Cardiac fibroblast (primary cell): ENCODE measurements around the gene MAPK10.
"Not testable (repeated sequence)": the region's sequence is repeated elsewhere in the genome, so short reads cannot be mapped to it uniquely, and the experiment has no call there.

ENCODE experiments used
- DNase-seq, 2 donors: peaks; one replicate each; pipeline versions ENCODE4 v3.0.0 to v3.0.0-alpha.2; 2010; ENCODE audit warnings: low read depth in 2 of 2
- H3K4me3 ChIP-seq, 2 donors: replicated peaks in 1 of 2; 1 replicate in 1 of 2; 2 replicates in 1 of 2; pipeline ENCODE4 v1.5.1; 2011; ENCODE audit warnings: low read depth in 2 of 2, low read length in 2 of 2, mild to moderate bottlenecking in 2 of 2, moderate library complexity in 1 of 2
- TF ChIP-seq, protein P1 (sequence below): IDR thresholded peaks from one replicate; pipeline ENCODE4 v1.5.1; 2011; ENCODE audit warnings: low read depth, mild to moderate bottlenecking, low read length, inconsistent platforms

The MAPK10 gene

DNA sequence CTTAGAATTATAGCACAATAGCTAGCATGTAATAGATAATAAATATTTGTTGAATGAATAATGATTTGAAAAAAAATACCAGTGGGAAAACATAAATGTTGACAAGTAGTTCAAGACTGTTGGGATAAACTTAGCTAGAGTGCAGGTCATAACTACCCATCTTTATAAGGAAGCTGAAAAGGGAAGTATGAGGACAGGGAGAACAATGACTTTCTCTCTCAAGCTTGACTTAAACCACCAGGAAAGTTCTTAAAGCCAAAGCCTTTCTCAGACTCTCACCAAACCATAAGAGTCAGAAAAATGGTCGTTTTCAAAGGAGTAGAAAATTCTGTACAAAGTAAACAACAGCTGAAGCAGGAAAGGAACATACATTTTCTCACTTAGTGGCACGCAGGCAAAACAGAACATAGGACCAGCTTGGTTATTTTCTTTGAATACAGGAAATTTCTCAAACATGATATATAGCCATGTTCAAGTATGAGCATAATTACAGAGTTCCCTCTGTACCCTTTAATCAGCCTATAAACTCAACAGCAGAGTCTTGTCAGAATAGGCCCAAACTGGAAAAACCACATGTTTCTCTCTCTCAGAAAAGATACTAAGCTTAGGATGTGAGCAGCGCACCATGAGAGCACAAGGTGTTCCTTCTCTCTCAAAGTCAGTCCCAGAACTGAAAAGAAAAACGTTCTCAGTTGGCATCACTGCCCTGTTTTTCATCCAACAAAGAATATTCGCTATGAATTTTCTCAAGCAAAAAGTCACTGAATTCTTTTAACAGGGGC is 28.7 kb downstream of the MAPK10 start:
- DNase-seq = no peak
- H3K4me3 ChIP-seq = no peak overlapping the region
- TF ChIP-seq, protein P1, sequence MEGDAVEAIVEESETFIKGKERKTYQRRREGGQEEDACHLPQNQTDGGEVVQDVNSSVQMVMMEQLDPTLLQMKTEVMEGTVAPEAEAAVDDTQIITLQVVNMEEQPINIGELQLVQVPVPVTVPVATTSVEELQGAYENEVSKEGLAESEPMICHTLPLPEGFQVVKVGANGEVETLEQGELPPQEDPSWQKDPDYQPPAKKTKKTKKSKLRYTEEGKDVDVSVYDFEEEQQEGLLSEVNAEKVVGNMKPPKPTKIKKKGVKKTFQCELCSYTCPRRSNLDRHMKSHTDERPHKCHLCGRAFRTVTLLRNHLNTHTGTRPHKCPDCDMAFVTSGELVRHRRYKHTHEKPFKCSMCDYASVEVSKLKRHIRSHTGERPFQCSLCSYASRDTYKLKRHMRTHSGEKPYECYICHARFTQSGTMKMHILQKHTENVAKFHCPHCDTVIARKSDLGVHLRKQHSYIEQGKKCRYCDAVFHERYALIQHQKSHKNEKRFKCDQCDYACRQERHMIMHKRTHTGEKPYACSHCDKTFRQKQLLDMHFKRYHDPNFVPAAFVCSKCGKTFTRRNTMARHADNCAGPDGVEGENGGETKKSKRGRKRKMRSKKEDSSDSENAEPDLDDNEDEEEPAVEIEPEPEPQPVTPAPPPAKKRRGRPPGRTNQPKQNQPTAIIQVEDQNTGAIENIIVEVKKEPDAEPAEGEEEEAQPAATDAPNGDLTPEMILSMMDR = no peak

DNA sequence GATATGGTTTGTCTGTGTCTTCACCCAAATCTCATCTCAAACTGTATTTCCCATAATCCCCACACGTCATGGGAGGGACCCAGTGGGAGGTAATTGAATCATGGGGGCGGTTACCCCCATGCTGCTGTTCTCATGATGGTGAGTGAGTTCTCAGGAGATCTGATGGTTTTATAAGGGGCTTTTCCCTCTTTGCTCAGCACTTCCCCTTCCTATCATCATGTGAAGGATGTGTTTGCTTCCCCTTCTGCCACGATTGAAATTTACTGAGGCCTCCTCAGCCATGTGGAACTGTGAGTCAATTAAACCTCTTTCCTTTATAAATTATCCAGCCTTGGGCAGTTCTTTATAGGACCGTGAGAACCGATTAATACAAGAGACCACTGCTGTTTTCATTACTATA is 29.4 kb downstream of the MAPK10 start:
- not testable (repeated sequence) for DNase-seq, H3K4me3 ChIP-seq

DNA sequence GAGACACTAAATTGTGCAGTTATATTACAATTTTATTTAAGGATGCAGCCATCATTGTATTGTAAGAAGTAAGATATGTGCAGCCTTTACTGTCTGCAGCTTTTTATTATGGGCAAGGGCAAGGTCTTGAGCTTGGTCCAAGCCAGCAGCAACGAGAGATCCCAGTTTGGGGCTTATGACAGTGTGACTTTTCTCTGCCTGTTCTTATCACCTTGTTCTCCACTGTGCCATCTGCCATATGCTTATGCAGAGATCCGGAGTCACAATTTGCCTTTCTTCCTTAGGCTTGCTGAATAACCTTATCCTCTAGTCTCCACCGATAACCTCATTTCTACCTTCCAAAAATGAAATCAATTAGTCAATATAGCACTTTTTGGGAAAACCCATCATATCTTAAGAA is 30.4 kb downstream of the MAPK10 start:
- H3K4me3 ChIP-seq = no peak overlapping the region
- DNase-seq = no peak
- TF ChIP-seq, protein P1 = no peak

DNA sequence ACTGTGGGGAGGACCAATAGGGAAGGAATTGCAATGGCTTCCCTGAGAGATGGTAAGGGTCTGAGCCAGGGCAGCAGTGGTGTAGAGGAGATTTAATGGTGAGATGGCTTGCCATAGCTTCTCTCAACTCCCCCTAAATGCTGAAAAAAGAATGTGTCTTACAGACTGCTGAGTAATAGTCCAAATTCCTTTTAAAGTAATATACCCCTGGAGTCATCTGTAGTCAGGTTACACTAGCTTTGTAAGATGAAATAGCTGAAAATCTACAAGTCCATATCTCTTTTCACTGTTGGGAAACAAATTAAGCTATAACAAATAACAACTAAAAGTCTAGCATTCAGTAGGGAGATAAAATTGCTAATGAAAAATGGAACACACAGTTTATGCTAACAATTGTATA is 33.5 kb downstream of the MAPK10 start:
- H3K4me3 ChIP-seq = no peak overlapping the region
- TF ChIP-seq, protein P1 = no peak
- DNase-seq = peak in 1 of 2 donors; percentile 34

DNA sequence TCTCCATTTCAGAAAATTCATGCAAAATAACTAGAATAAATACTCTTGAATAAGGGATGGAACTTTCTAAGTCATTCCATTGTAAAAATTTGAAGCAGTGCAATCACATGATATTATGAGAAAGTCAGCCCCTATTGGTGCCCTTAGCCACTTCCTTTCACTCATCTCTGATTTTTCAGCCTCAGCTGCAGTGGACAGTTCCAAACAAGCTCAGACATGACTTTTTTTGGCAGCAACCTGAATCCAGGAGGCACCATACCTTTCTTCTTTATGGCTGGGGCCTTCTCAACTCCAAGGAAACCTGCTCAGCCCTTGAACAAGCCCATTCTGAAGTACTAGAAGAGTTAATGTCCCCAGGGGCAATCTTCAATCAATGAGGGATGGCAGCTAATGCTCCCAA is 40.5 kb downstream of the MAPK10 start:
- no peak for DNase-seq
- H3K4me3 ChIP-seq = no peak overlapping the region
- TF ChIP-seq, protein P1 = no peak

DNA sequence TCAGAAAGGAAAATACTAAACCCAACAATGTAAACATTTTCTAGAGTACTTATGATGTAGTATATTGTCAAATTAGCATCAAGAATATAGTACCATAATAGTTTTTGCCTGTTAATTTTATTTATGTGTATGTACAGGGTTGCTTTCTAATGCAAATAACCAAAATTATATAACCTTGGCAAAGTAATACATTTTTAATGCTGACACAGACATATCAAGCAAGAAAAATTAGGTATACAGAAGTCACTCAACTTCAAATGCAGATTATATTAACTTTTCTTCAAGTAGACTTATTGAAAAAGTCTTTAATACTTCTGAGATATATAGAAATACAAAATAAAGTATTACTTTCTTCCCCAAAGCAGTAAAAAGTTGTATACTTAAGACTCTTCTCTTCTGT is 44.3 kb downstream of the MAPK10 start:
- H3K4me3 ChIP-seq = no peak overlapping the region
- TF ChIP-seq, protein P1 = no peak
- no peak for DNase-seq

DNA sequence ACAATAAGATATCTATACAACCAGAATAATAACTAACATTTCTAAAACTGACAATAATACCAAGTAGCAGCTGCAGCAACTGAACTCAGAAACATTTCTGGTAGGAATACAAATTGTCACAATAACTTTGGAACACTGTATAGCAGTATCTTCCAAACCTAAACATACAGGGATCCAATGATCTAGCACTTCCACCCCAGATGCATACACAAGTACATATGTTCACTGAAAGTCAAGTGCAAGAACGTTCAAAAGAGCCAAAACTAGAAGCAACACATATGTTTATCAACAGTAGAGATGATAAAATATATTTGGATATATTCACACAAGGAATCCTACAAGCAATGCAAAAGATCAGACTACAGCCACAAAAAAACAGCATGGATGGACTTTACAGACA is 46.2 kb downstream of the MAPK10 start:
- no peak overlapping the region for H3K4me3 ChIP-seq
- TF ChIP-seq, protein P1 = no peak
- DNase-seq = no peak
